GM19035 (cell line): ENCODE results near the gene SEM1.
"Not testable (repeated sequence)": the region's sequence is repeated elsewhere in the genome, so short reads cannot be mapped to it uniquely, and the experiment has no call there.

Experiments
- ATAC-seq: cut with Tn5 transposase; IDR thresholded peaks from one replicate; pipeline ENCODE4 v1.9.1; 2021; ENCODE audit not compliant: unreplicated experiment

SEM1 gene

DNA sequence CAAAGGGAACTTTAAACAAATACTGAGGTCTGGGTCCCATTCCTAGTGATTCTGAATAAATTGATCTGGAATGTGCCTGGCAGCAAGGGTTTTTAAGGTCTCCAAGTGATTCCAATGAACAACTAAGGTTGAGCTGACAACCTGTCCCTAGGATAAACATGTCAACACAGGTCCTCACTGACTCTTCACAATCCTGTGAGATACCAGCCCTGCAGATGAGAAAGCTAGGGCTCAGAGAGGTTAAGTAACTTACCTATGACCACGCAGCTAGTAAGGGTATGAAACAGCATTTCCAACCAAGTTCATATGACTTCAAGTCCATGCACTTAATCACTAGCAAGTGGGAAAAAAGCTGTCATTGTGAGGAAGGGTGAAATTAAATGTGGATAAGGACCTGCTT lies 44.0 kb downstream of the SEM1 start:
- no peak for ATAC-seq

- ATAC-seq, result no peak
These were observed 44.9 kb downstream of the SEM1 start for GRCh38 chr7:96664793-96665192.

GRCh38 chr7:96663871-96664445 lies 45.7 kb downstream of the SEM1 start:
- ATAC-seq, result no peak

DNA sequence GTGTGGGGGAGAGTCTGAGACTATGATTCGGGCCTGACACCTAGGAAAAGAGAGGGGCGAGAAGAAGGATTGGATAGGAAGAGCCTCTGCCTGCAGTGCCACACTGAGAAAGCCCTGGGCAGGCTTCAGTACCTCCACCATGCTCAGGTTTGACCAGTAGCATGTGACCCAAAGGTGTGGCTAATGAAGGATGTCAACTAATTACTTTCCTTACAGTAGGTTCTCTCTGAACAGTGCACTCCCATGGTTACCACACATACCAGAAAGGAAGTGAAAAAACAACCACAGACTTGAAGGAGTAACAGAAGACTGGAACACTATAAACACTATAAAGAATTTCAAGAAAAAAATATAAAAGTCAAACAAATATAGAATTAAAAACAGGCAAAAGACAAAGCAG lies 46.2 kb downstream of the SEM1 start:
- peak; percentile 70 for ATAC-seq

DNA sequence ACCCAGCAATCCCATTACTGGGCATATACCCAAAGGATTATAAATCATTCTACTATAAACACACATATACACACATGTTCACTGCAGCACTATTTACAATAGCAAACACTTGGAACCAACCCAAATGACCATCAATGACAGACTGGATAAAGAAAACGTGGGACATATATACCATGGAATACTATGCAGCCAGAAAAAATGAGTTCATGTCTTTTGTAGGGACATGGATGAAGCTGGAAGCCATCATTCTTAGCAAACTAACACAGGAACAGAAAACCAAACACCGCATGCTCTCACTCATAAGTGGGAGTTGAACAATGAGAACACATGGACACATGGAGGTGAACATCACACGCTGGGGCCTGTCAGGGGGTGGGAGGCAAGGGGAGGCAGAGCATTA lies 47.5 kb downstream of the SEM1 start:
- not testable (repeated sequence) for ATAC-seq

DNA sequence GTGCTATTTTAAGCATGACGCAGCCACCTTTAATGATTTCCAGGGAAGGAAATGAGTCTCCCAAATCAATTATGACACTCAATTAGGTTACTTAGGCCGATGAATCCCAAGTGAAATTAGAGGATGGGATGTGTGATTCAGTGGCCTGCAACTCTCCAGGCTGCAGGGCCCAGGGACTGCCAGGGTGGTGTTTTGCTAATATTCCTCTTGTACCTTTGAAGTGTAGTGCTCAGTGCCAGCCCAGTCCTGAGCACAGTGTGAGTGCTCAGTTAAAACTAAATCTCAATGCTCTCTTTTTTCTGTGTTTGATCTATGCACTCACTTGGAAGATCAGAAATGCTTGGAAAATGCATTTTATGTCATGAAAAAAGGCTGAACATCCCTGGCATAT lies 51.6 kb downstream of the SEM1 start:
- ATAC-seq, result no peak

DNA sequence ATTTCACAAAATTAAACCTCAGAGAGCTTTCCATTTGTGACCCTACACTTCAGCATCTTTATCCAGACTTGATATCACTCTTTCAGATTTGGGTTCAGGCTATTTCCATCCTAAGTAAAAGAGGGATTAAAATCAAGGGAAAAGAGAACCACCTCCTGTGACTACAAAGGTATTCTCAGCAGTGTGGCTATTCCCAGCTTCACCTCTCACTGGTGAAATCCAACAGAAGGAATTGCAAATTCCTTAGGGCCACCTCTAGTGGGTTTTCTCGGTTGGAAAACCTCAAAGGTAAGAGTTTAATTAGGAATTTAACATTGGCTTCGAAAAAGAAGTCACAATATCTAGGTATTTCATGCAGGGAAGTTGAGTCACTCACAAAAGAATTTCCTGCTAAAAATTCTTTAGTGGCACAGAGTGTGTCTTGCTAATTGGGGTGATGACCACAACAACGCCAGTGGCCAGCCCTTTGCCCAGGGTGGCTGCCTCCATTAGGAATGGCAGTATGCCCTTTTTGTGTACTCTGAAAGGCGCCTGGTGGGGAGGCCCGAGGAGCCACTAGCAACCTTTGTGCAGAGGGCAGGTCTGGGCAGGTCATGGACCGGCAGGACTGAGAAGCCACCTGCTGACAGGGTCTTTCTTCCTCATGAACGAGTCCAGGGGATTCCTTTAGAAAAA lies 52.2 kb downstream of the SEM1 start:
- no peak for ATAC-seq

- no peak for ATAC-seq
These were observed 53.7 kb downstream of the SEM1 start for GRCh38 chr7:96655956-96656355.

DNA sequence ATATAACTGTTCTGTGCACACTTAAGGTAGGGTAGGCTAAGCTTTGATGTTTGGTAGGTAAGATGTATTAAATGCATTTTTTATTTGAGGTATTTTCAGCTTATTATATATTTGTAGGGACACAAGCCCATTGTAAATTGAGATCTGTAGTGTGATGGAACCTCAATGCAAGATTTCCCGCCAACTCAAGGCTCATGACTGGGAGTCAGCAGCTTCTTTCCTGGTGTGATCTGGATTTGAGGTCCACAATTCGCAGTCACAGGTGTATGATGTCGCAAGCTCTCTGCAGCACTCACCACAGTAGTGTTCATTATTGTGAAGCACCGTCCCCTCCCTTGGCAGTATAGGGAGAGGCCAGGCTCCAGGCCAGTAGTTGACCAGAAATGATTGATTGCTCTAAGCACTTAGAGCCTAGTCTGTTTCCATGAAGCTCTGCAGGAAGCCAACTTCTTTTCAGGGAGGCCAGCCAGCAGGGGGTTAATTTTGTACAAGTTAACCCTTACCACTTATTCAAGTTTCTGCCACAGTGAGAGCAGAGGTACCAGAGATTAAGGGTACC lies 54.9 kb downstream of the SEM1 start:
- no peak for ATAC-seq

DNA sequence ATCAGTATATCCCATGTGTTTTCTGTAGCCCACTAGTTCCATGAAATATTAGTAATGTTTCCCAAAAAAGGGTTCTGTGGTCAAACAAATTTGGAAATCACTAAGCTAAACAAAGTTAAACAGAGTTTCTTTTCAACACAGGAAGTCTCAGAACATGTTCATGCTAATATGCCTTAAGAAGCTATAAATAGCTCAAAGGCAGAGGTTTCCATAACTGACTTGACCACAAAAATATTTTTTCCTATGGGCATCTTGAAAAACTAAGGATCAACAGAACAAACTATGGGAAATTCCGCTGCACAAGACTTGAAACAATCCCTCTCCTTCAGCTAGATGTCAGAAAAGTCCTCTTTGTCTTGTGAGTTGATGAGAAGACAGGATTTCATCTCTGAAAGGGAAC lies 59.7 kb downstream of the SEM1 start:
- no peak for ATAC-seq

DNA sequence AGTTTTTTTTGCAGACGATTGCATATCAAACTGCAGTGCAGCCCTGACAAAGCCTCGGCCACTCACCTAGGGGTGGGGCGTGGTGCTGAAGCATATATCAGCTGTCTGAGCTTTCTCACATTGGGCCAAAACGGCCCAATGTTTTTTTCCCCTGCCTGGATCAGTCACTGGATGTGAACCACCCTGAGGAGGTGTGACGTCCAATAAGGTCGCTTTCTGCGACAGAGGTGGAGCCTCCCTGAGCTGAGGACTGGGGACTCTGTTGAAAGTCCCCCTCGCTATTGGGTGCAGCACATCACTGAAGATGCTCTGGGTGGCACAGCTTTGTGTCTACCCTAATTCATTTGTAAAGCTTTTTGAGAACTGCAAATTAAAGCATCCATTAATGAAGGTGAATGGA lies 60.9 kb downstream of the SEM1 start:
- no peak for ATAC-seq

DNA sequence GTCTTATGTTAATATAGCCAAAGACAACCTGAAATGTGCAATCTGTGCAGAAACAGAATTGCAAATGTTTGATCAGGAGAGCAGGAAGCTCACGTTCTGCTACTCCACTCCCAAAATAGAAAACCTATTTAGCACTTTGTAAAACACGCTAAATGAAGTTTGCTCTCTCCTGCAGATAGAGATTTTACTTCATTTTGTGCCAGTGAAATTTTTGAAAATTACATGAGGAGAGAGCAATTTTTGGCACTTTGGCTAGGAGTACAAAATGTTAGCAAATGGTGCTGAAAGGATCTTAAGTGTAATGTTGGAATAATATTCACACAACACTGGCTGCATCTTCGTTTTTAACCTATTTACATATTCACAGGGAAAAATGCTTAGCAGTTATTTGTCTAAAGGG lies 61.9 kb downstream of the SEM1 start:
- ATAC-seq, result no peak

GRCh38 chr7:96645084-96645483 lies 64.6 kb downstream of the SEM1 start:
- ATAC-seq, result no peak

GRCh38 chr7:96643436-96643835 lies 66.2 kb downstream of the SEM1 start:
- not testable (repeated sequence) for ATAC-seq

GRCh38 chr7:96640054-96640453 lies 69.6 kb downstream of the SEM1 start:
- ATAC-seq, result no peak
